ENCODE data around the gene TENM4.

Gene TENM4

DNA sequence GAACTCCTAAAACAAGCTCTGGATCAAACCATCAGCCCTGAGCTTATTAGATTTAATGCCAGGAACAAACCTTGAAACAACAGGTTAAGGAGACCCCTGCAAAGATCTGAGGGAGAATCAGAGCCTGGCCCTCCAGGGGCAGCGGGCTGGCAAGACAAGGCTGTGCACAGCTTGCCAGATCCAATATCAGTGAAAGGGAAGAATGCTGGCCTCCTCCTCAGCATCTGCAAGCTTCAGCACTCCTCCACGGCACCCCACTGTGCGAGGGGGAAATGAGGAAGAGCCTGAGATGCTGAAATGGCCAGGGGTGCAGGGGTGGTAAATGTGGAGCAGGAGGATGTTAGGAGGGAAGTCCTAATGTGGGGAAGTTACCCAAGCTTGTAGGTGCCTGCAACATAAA, 167.0 kb downstream of the TENM4 start:
- Histone ChIP-seq H3K27ac (ENCODE audit: low read depth, low read length) (no peak overlapping the region), H3K9ac (ENCODE audit: low read length in 5 of 5) (no peak overlapping the region), H3K4me1 (ENCODE audit: control insufficient read depth in 5 of 5, insufficient read depth in 5 of 5, low read length in 5 of 5) (peaks cover 0 to 5% (median 3%) of the 10 kb centered on the region in 5 donors), H3K27me3 (ENCODE audit: control insufficient read depth in 5 of 5, insufficient read depth in 4 of 5, low read length in 5 of 5) (no peaks in the 10 kb centered on the region), H3K36me3 (ENCODE audit: control insufficient read depth in 5 of 5, insufficient read depth in 5 of 5, low read length in 5 of 5) (no peaks in the 10 kb centered on the region), H3K4me3 (ENCODE audit: low read depth in 1 of 5, low read length in 5 of 5) (no peak overlapping the region), H3K9me3 (ENCODE audit: control insufficient read depth in 5 of 5, low read length in 5 of 5) (no peaks in the 10 kb centered on the region)

DNA sequence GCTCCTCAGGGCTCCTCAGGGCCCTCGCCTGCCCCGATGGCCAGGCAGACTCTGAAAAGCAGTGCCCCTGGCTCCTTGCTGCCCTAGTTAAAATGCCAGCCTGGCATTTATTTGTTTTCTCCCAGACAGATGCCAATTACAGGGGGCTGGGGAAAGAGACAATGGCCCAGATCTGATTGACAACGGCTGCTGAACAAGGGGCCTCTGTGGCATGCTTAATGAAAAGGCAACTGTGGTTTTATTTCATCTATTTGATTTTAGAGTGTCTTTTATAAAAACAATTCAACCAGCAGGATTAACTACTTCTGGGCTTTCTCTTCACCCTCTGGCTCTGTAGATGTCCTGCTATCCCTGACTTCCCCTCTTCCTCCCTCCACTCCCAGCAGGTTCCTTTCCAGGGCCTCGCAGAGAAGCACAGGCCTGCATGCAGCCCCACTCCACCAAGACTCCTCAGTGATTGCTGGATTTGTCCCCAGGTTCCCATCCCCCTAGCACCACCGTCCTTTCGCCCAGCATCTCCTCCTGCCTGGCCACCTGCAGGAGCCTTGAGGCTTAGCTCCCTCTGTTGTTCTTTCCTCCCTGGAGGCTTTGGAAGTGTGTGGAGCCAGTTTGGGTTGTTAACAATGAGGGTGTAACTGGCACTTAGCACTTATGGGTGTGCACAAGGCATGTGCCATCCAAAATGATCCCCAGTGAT, 171.1 kb downstream of the TENM4 start:
- H3K9me3 ChIP-seq (ENCODE audit: control insufficient read depth in 5 of 5, low read length in 5 of 5), result no peaks in the 10 kb centered on the region
- no peak overlapping the region for H3K27ac ChIP-seq (ENCODE audit: low read depth, low read length)
- H3K4me3 ChIP-seq (ENCODE audit: low read depth in 1 of 5, low read length in 5 of 5), result no peak overlapping the region
- peaks cover 0 to 4% (median 2%) of the 10 kb centered on the region in 5 donors for H3K4me1 ChIP-seq (ENCODE audit: control insufficient read depth in 5 of 5, insufficient read depth in 5 of 5, low read length in 5 of 5)
- H3K36me3 ChIP-seq (ENCODE audit: control insufficient read depth in 5 of 5, insufficient read depth in 5 of 5, low read length in 5 of 5), result no peaks in the 10 kb centered on the region
- H3K9ac ChIP-seq (ENCODE audit: low read length in 5 of 5), result no peak overlapping the region
- no peaks in the 10 kb centered on the region for H3K27me3 ChIP-seq (ENCODE audit: control insufficient read depth in 5 of 5, insufficient read depth in 4 of 5, low read length in 5 of 5)

- no peak overlapping the region for H3K27ac ChIP-seq (ENCODE audit: low read depth, low read length)
- no peak overlapping the region for H3K9ac ChIP-seq (ENCODE audit: low read length in 5 of 5)
- H3K9me3 ChIP-seq (ENCODE audit: control insufficient read depth in 5 of 5, low read length in 5 of 5), result no peaks in the 10 kb centered on the region
- no peak overlapping the region for H3K4me3 ChIP-seq (ENCODE audit: low read depth in 1 of 5, low read length in 5 of 5)
- H3K27me3 ChIP-seq (ENCODE audit: control insufficient read depth in 5 of 5, insufficient read depth in 4 of 5, low read length in 5 of 5), result no peaks in the 10 kb centered on the region
- no peaks in the 10 kb centered on the region for H3K36me3 ChIP-seq (ENCODE audit: control insufficient read depth in 5 of 5, insufficient read depth in 5 of 5, low read length in 5 of 5)
- no peaks in the 10 kb centered on the region for H3K4me1 ChIP-seq (ENCODE audit: control insufficient read depth in 5 of 5, insufficient read depth in 5 of 5, low read length in 5 of 5)
Measured at GRCh38 chr11:79266396-79266795, 174.4 kb downstream of the TENM4 start.

DNA sequence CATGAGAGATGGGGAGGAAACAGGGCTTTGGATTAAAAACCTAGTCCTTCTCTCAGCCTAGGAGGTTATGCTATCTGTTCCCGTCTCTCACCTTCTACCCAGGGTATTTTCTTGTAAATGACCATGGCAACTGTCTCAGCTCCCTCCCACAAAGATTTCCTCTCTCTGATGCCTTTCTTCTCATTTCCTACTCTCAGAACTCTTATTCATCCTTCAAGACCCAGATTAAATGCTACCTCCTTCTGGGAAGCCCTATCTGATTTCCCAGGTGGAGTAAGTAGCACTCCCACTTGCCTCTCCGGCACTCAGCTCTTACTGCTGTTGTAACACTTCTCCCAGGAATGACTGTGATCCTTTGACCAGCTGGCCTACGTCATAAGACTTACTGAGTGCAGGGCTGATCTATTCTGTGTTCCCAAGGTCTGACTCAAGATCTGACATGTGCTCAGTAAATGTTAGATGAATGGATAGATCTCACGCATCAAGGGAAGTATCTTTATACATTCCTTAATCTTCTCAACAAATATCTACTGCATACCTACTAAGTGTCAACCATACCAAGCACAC, 175.0 kb downstream of the TENM4 start:
- Histone ChIP-seq H3K9me3 (ENCODE audit: control insufficient read depth in 5 of 5, low read length in 5 of 5) (no peaks in the 10 kb centered on the region), H3K9ac (ENCODE audit: low read length in 5 of 5) (no peak overlapping the region), H3K4me1 (ENCODE audit: control insufficient read depth in 5 of 5, insufficient read depth in 5 of 5, low read length in 5 of 5) (no peaks in the 10 kb centered on the region), H3K27me3 (ENCODE audit: control insufficient read depth in 5 of 5, insufficient read depth in 4 of 5, low read length in 5 of 5) (no peaks in the 10 kb centered on the region), H3K27ac (ENCODE audit: low read depth, low read length) (no peak overlapping the region), H3K4me3 (ENCODE audit: low read depth in 1 of 5, low read length in 5 of 5) (no peak overlapping the region), H3K36me3 (ENCODE audit: control insufficient read depth in 5 of 5, insufficient read depth in 5 of 5, low read length in 5 of 5) (no peaks in the 10 kb centered on the region)

DNA sequence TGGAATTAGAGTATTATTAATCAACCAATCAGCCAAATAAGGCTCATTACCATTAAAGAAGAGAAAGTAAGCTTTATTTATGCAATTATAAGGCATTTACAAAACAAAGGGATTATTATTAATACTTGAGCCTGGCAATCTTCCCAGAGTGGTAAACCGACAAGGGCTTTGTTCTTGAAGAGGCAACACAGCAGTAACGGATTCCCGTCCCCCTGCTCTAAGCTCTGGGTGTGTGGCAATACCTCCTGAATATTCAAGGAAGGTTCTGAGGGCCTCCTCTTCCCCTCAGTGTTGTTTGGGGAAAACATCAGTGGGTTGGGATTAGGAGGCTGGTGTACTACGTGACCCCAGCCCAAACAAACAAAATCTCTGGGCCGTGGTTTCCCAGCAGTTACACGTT, 176.5 kb downstream of the TENM4 start:
- Histone ChIP-seq H3K9ac (ENCODE audit: low read length in 5 of 5) (no peak overlapping the region), H3K4me1 (ENCODE audit: control insufficient read depth in 5 of 5, insufficient read depth in 5 of 5, low read length in 5 of 5) (no peaks in the 10 kb centered on the region)

GRCh38 chr11:79263001-79263400, 177.8 kb downstream of the TENM4 start:
- Histone ChIP-seq H3K9ac (ENCODE audit: low read length in 5 of 5) (no peak overlapping the region), H3K9me3 (ENCODE audit: control insufficient read depth in 5 of 5, low read length in 5 of 5) (no peaks in the 10 kb centered on the region), H3K36me3 (ENCODE audit: control insufficient read depth in 5 of 5, insufficient read depth in 5 of 5, low read length in 5 of 5) (no peaks in the 10 kb centered on the region), H3K4me3 (ENCODE audit: low read depth in 1 of 5, low read length in 5 of 5) (no peak overlapping the region), H3K27me3 (ENCODE audit: control insufficient read depth in 5 of 5, insufficient read depth in 4 of 5, low read length in 5 of 5) (no peaks in the 10 kb centered on the region), H3K27ac (ENCODE audit: low read depth, low read length) (no peak overlapping the region), H3K4me1 (ENCODE audit: control insufficient read depth in 5 of 5, insufficient read depth in 5 of 5, low read length in 5 of 5) (no peaks in the 10 kb centered on the region)

More for the DNA sequence above, 176.5 kb downstream of the TENM4 start:
- Histone ChIP-seq H3K36me3 (ENCODE audit: control insufficient read depth in 5 of 5, insufficient read depth in 5 of 5, low read length in 5 of 5) (no peaks in the 10 kb centered on the region), H3K27me3 (ENCODE audit: control insufficient read depth in 5 of 5, insufficient read depth in 4 of 5, low read length in 5 of 5) (no peaks in the 10 kb centered on the region), H3K27ac (ENCODE audit: low read depth, low read length) (no peak overlapping the region), H3K4me3 (ENCODE audit: low read depth in 1 of 5, low read length in 5 of 5) (no peak overlapping the region), H3K9me3 (ENCODE audit: control insufficient read depth in 5 of 5, low read length in 5 of 5) (no peaks in the 10 kb centered on the region)

DNA sequence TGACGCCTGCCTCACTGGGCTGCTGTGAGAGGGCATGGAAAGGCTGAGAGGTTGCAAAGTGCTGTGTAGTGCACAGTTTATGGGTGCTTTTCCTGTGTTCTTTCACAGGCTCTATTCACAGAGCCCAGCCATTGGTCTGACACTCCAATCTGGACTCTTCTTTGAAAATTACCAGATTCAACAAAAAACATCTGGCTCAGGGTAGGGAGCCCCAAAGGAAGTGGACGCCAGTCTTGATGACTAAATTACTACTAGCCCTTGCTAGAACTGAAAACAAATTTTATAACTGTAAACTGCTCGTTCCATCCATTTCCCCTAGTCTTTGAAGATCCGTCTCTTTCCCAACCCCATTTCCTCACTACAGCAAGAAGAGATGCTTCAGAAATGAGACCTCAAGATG, 178.6 kb downstream of the TENM4 start:
- Histone ChIP-seq H3K4me1 (ENCODE audit: control insufficient read depth in 5 of 5, insufficient read depth in 5 of 5, low read length in 5 of 5) (no peaks in the 10 kb centered on the region), H3K36me3 (ENCODE audit: control insufficient read depth in 5 of 5, insufficient read depth in 5 of 5, low read length in 5 of 5) (no peaks in the 10 kb centered on the region), H3K9ac (ENCODE audit: low read length in 5 of 5) (no peak overlapping the region), H3K27me3 (ENCODE audit: control insufficient read depth in 5 of 5, insufficient read depth in 4 of 5, low read length in 5 of 5) (no peaks in the 10 kb centered on the region), H3K9me3 (ENCODE audit: control insufficient read depth in 5 of 5, low read length in 5 of 5) (no peaks in the 10 kb centered on the region), H3K27ac (ENCODE audit: low read depth, low read length) (no peak overlapping the region), H3K4me3 (ENCODE audit: low read depth in 1 of 5, low read length in 5 of 5) (no peak overlapping the region)

GRCh38 chr11:79261684-79262083, 179.1 kb downstream of the TENM4 start:
- Histone ChIP-seq H3K27ac (ENCODE audit: low read depth, low read length) (no peak overlapping the region), H3K27me3 (ENCODE audit: control insufficient read depth in 5 of 5, insufficient read depth in 4 of 5, low read length in 5 of 5) (no peaks in the 10 kb centered on the region), H3K36me3 (ENCODE audit: control insufficient read depth in 5 of 5, insufficient read depth in 5 of 5, low read length in 5 of 5) (no peaks in the 10 kb centered on the region), H3K4me3 (ENCODE audit: low read depth in 1 of 5, low read length in 5 of 5) (no peak overlapping the region), H3K4me1 (ENCODE audit: control insufficient read depth in 5 of 5, insufficient read depth in 5 of 5, low read length in 5 of 5) (no peaks in the 10 kb centered on the region), H3K9me3 (ENCODE audit: control insufficient read depth in 5 of 5, low read length in 5 of 5) (no peaks in the 10 kb centered on the region), H3K9ac (ENCODE audit: low read length in 5 of 5) (no peak overlapping the region)

DNA sequence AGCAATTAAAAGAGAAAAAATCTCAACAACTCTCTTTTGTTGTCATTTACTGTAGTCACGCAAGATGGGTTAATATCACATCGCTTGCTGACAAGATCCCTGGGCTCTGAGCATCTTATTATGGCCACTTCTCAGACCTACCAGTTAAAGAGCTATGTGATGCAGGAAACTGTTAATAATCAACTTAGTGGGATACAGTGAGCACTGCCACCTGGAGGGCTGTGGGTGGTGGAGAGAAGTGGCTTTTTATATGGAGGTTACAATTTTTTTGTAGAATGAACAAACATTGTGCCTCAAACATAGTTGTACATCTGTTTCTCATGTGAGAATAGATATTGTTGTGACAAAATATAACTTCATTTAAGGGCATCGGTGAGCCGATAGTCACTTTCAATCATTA, 181.0 kb downstream of the TENM4 start:
- Histone ChIP-seq H3K9ac (ENCODE audit: low read length in 5 of 5) (no peak overlapping the region), H3K27me3 (ENCODE audit: control insufficient read depth in 5 of 5, insufficient read depth in 4 of 5, low read length in 5 of 5) (no peaks in the 10 kb centered on the region), H3K36me3 (ENCODE audit: control insufficient read depth in 5 of 5, insufficient read depth in 5 of 5, low read length in 5 of 5) (no peaks in the 10 kb centered on the region), H3K27ac (ENCODE audit: low read depth, low read length) (no peak overlapping the region), H3K4me3 (ENCODE audit: low read depth in 1 of 5, low read length in 5 of 5) (no peak overlapping the region), H3K9me3 (ENCODE audit: control insufficient read depth in 5 of 5, low read length in 5 of 5) (no peaks in the 10 kb centered on the region), H3K4me1 (ENCODE audit: control insufficient read depth in 5 of 5, insufficient read depth in 5 of 5, low read length in 5 of 5) (no peaks in the 10 kb centered on the region)

GRCh38 chr11:79258576-79258975, 182.3 kb downstream of the TENM4 start:
- no peak overlapping the region for H3K9ac ChIP-seq (ENCODE audit: low read length in 5 of 5)
- no peaks in the 10 kb centered on the region for H3K27me3 ChIP-seq (ENCODE audit: control insufficient read depth in 5 of 5, insufficient read depth in 4 of 5, low read length in 5 of 5)
- H3K36me3 ChIP-seq (ENCODE audit: control insufficient read depth in 5 of 5, insufficient read depth in 5 of 5, low read length in 5 of 5), result no peaks in the 10 kb centered on the region
- no peak overlapping the region for H3K27ac ChIP-seq (ENCODE audit: low read depth, low read length)
- H3K9me3 ChIP-seq (ENCODE audit: control insufficient read depth in 5 of 5, low read length in 5 of 5), result no peaks in the 10 kb centered on the region
- H3K4me3 ChIP-seq (ENCODE audit: low read depth in 1 of 5, low read length in 5 of 5), result no peak overlapping the region
- no peaks in the 10 kb centered on the region for H3K4me1 ChIP-seq (ENCODE audit: control insufficient read depth in 5 of 5, insufficient read depth in 5 of 5, low read length in 5 of 5)

Data from subcutaneous abdominal adipose tissue (tissue), 5 donors.